ENCODE data around the gene WNK2.

The WNK2 gene

GRCh38 chr9:93169444-93169843 lies 14.5 kb upstream of the WNK2 start:
- Histone ChIP-seq H4K8ac (ENCODE audit: low read depth, low read length) (no peak overlapping the region), H2BK15ac (ENCODE audit: low read length) (no peak overlapping the region), H3K4me3 (ENCODE audit: low read length in 2 of 2) (no peak overlapping the region), H3K27ac (replicated peaks; ENCODE audit: low read length) (no peak overlapping the region), H3K23ac (ENCODE audit: low read depth, low read length, poor library complexity) (no peak overlapping the region), H3K14ac (ENCODE audit: low read length) (no peak overlapping the region), H3K18ac (ENCODE audit: low read length) (no peak overlapping the region), H4K91ac (ENCODE audit: low read depth, low read length, poor library complexity) (no peak overlapping the region), H3K27me3 (ENCODE audit: control insufficient read depth in 3 of 3, insufficient read depth in 3 of 3, low read depth in 1 of 3, low read length in 3 of 3) (peaks cover 0 to 26% (median 0%) of the 10 kb centered on the region in 3 experiments), H3K9ac (ENCODE audit: low read depth, low read length, poor library complexity) (no peak overlapping the region), H3K79me1 (ENCODE audit: low read depth, low read length) (no peaks in the 10 kb centered on the region), H2AK5ac (ENCODE audit: low read depth, low read length) (no peak overlapping the region), H3K4ac (ENCODE audit: low read length) (no peak overlapping the region), H3K36me3 (replicated peaks in 1 of 2; ENCODE audit: control insufficient read depth in 2 of 2, insufficient read depth in 2 of 2, low read length in 2 of 2) (no peaks in the 10 kb centered on the region), H3K4me1 (ENCODE audit: control insufficient read depth in 2 of 2, insufficient read depth in 1 of 2, low read depth in 1 of 2, low read length in 2 of 2) (peaks cover 0 to 2% of the 10 kb centered on the region in 2 donors), H3K9me3 (replicated peaks in 1 of 2; ENCODE audit: control insufficient read depth in 2 of 2, insufficient read depth in 1 of 2, low read depth in 1 of 2, low read length in 2 of 2) (no peaks in the 10 kb centered on the region), H2BK12ac (ENCODE audit: low read length) (no peak overlapping the region), H3K4me2 (ENCODE audit: insufficient read depth, low read length, poor library complexity, severe bottlenecking) (no peak overlapping the region), H2BK120ac (ENCODE audit: low read depth, low read length) (no peak overlapping the region), H2BK5ac (ENCODE audit: low read length) (no peak overlapping the region), H2AFZ (ENCODE audit: low read length) (no peak overlapping the region)
- DNase-seq (ENCODE audit: low spot score): no peak
- WGBS, 2 donors (ENCODE audit: extremely low coverage in 2 of 2, insufficient read length in 2 of 2, insufficient replicate concordance in 1 of 2): no CpG with 5 or more reads among the region's 1 CpG

- Histone ChIP-seq H2BK5ac (ENCODE audit: low read length) (no peak overlapping the region), H3K18ac (ENCODE audit: low read length) (no peak overlapping the region), H3K9me3 (replicated peaks in 1 of 2; ENCODE audit: control insufficient read depth in 2 of 2, insufficient read depth in 1 of 2, low read depth in 1 of 2, low read length in 2 of 2) (no peaks in the 10 kb centered on the region), H2BK120ac (ENCODE audit: low read depth, low read length) (no peak overlapping the region), H4K8ac (ENCODE audit: low read depth, low read length) (no peak overlapping the region), H3K14ac (ENCODE audit: low read length) (no peak overlapping the region), H3K79me1 (ENCODE audit: low read depth, low read length) (no peaks in the 10 kb centered on the region), H2BK12ac (ENCODE audit: low read length) (no peak overlapping the region), H3K23ac (ENCODE audit: low read depth, low read length, poor library complexity) (no peak overlapping the region), H3K4ac (ENCODE audit: low read length) (no peak overlapping the region), H3K4me2 (ENCODE audit: insufficient read depth, low read length, poor library complexity, severe bottlenecking) (no peak overlapping the region), H2AK5ac (ENCODE audit: low read depth, low read length) (no peak overlapping the region), H2AFZ (ENCODE audit: low read length) (no peak overlapping the region), H3K4me1 (ENCODE audit: control insufficient read depth in 2 of 2, insufficient read depth in 1 of 2, low read depth in 1 of 2, low read length in 2 of 2) (peaks cover 0 to 2% of the 10 kb centered on the region in 2 donors), H3K27ac (replicated peaks; ENCODE audit: low read length) (no peak overlapping the region), H2BK15ac (ENCODE audit: low read length) (no peak overlapping the region), H3K36me3 (replicated peaks in 1 of 2; ENCODE audit: control insufficient read depth in 2 of 2, insufficient read depth in 2 of 2, low read length in 2 of 2) (no peaks in the 10 kb centered on the region), H3K9ac (ENCODE audit: low read depth, low read length, poor library complexity) (no peak overlapping the region), H4K91ac (ENCODE audit: low read depth, low read length, poor library complexity) (no peak overlapping the region), H3K4me3 (ENCODE audit: low read length in 2 of 2) (no peak overlapping the region), H3K27me3 (ENCODE audit: control insufficient read depth in 3 of 3, insufficient read depth in 3 of 3, low read depth in 1 of 3, low read length in 3 of 3) (peaks cover 0 to 31% (median 0%) of the 10 kb centered on the region in 3 experiments)
- no CpG with 5 or more reads among the region's 8 CpGs for WGBS, 2 donors (ENCODE audit: extremely low coverage in 2 of 2, insufficient read length in 2 of 2, insufficient replicate concordance in 1 of 2)
- no peak for DNase-seq (ENCODE audit: low spot score)
Observed at GRCh38 chr9:93170571-93170970, 13.4 kb upstream of the WNK2 start.

- H4K8ac ChIP-seq (ENCODE audit: low read depth, low read length): no peak overlapping the region
- no peaks in the 10 kb centered on the region for H3K79me1 ChIP-seq (ENCODE audit: low read depth, low read length)
- H4K91ac ChIP-seq (ENCODE audit: low read depth, low read length, poor library complexity): no peak overlapping the region
- H3K23ac ChIP-seq (ENCODE audit: low read depth, low read length, poor library complexity): no peak overlapping the region
- H3K4me3 ChIP-seq (ENCODE audit: low read length in 2 of 2): no peak overlapping the region
- H3K4me2 ChIP-seq (ENCODE audit: insufficient read depth, low read length, poor library complexity, severe bottlenecking): no peak overlapping the region
- no peak overlapping the region for H2BK12ac ChIP-seq (ENCODE audit: low read length)
- H2BK15ac ChIP-seq (ENCODE audit: low read length): no peak overlapping the region
- peaks cover 0 to 2% of the 10 kb centered on the region in 2 donors for H3K4me1 ChIP-seq (ENCODE audit: control insufficient read depth in 2 of 2, insufficient read depth in 1 of 2, low read depth in 1 of 2, low read length in 2 of 2)
- H3K36me3 ChIP-seq (replicated peaks in 1 of 2; ENCODE audit: control insufficient read depth in 2 of 2, insufficient read depth in 2 of 2, low read length in 2 of 2): no peaks in the 10 kb centered on the region
- H3K27ac ChIP-seq (replicated peaks; ENCODE audit: low read length): no peak overlapping the region
- no peak overlapping the region for H3K14ac ChIP-seq (ENCODE audit: low read length)
- H3K9me3 ChIP-seq (replicated peaks in 1 of 2; ENCODE audit: control insufficient read depth in 2 of 2, insufficient read depth in 1 of 2, low read depth in 1 of 2, low read length in 2 of 2): no peaks in the 10 kb centered on the region
- H3K27me3 ChIP-seq (ENCODE audit: control insufficient read depth in 3 of 3, insufficient read depth in 3 of 3, low read depth in 1 of 3, low read length in 3 of 3): peaks cover 0 to 31% (median 0%) of the 10 kb centered on the region in 3 experiments
- H3K18ac ChIP-seq (ENCODE audit: low read length): no peak overlapping the region
- no peak overlapping the region for H2AFZ ChIP-seq (ENCODE audit: low read length)
- no peak overlapping the region for H2AK5ac ChIP-seq (ENCODE audit: low read depth, low read length)
- WGBS, 2 donors (ENCODE audit: extremely low coverage in 2 of 2, insufficient read length in 2 of 2, insufficient replicate concordance in 1 of 2): no CpG with 5 or more reads among the region's 8 CpGs
- H3K4ac ChIP-seq (ENCODE audit: low read length): no peak overlapping the region
- no peak overlapping the region for H3K9ac ChIP-seq (ENCODE audit: low read depth, low read length, poor library complexity)
- H2BK120ac ChIP-seq (ENCODE audit: low read depth, low read length): no peak overlapping the region
- no peak overlapping the region for H2BK5ac ChIP-seq (ENCODE audit: low read length)
- no peak for DNase-seq (ENCODE audit: low spot score)
Observed at GRCh38 chr9:93171261-93171990, 12.5 kb upstream of the WNK2 start.

GRCh38 chr9:93172666-93173364 lies 11.1 kb upstream of the WNK2 start:
- Histone ChIP-seq H3K9me3 (replicated peaks in 1 of 2; ENCODE audit: control insufficient read depth in 2 of 2, insufficient read depth in 1 of 2, low read depth in 1 of 2, low read length in 2 of 2) (no peaks in the 10 kb centered on the region), H2AK5ac (ENCODE audit: low read depth, low read length) (peak overlapping the region; percentile 61), H2AFZ (ENCODE audit: low read length) (no peak overlapping the region), H3K14ac (ENCODE audit: low read length) (no peak overlapping the region), H3K27ac (replicated peaks; ENCODE audit: low read length) (no peak overlapping the region), H3K79me1 (ENCODE audit: low read depth, low read length) (no peaks in the 10 kb centered on the region), H2BK5ac (ENCODE audit: low read length) (no peak overlapping the region), H3K4me3 (ENCODE audit: low read length in 2 of 2) (no peak overlapping the region), H3K9ac (ENCODE audit: low read depth, low read length, poor library complexity) (peak overlapping the region; percentile 38), H2BK12ac (ENCODE audit: low read length) (peak overlapping the region; percentile 33), H3K4me1 (ENCODE audit: control insufficient read depth in 2 of 2, insufficient read depth in 1 of 2, low read depth in 1 of 2, low read length in 2 of 2) (peaks cover 0 to 2% of the 10 kb centered on the region in 2 donors), H2BK120ac (ENCODE audit: low read depth, low read length) (no peak overlapping the region), H3K18ac (ENCODE audit: low read length) (no peak overlapping the region), H3K23ac (ENCODE audit: low read depth, low read length, poor library complexity) (peak overlapping the region; percentile 82), H2BK15ac (ENCODE audit: low read length) (peak overlapping the region; percentile 15), H3K27me3 (ENCODE audit: control insufficient read depth in 3 of 3, insufficient read depth in 3 of 3, low read depth in 1 of 3, low read length in 3 of 3) (peaks cover 0 to 34% (median 0%) of the 10 kb centered on the region in 3 experiments), H3K36me3 (replicated peaks in 1 of 2; ENCODE audit: control insufficient read depth in 2 of 2, insufficient read depth in 2 of 2, low read length in 2 of 2) (no peaks in the 10 kb centered on the region), H3K4ac (ENCODE audit: low read length) (no peak overlapping the region), H4K91ac (ENCODE audit: low read depth, low read length, poor library complexity) (no peak overlapping the region), H4K8ac (ENCODE audit: low read depth, low read length) (no peak overlapping the region), H3K4me2 (ENCODE audit: insufficient read depth, low read length, poor library complexity, severe bottlenecking) (no peak overlapping the region)
- DNase-seq (ENCODE audit: low spot score): no peak
- WGBS, 2 donors (ENCODE audit: extremely low coverage in 2 of 2, insufficient read length in 2 of 2, insufficient replicate concordance in 1 of 2): no CpG with 5 or more reads among the region's 20 CpGs

Data from neuronal stem cell (in vitro differentiated cells).